Lower leg skin (tissue), 4 donors: Measurements from ENCODE around the gene NTRK3. TPM values are rescaled to one million over a fixed set of nuclear protein-coding genes. Genes with fewer than 3 reads are reported as not detected.

Source experiments
- DNase-seq, 2 donors: peaks; one replicate each; pipeline ENCODE4 v3.0.0-alpha.2; 2019; ENCODE audit warnings: low spot score in 2 of 2
- H3K4me3 ChIP-seq: fragments of 200-600 bp; sonication (generic); 2 replicates; pipeline ENCODE4 v1.5.1; 2017; ENCODE audit warnings: mild to moderate bottlenecking, low read depth; ENCODE audit not compliant: poor library complexity, severe bottlenecking
- CTCF ChIP-seq, 3 donors: fragments of 450-650 bp; IDR thresholded peaks; one replicate each; pipeline ENCODE4 v1.5.1; 2016; ENCODE audit warnings: antibody characterized with exemption in 3 of 3, mild to moderate bottlenecking in 3 of 3, moderate library complexity in 2 of 3
- POLR2A ChIP-seq, 2 donors: fragments of 450-650 bp; IDR thresholded peaks; one replicate each; pipeline ENCODE4 v1.6.1; 2016 to 2017; ENCODE audit warnings: antibody characterized with exemption in 2 of 2, mild to moderate bottlenecking in 1 of 2, moderate library complexity in 1 of 2
- WGBS, 2 donors: methylation state at CpG; one replicate each; pipeline ENCODE4 v1.1.5; 2018; 5-methylcytosine and 5-hydroxymethylcytosine counted together
- intact Hi-C: fragments of 100-400 bp; cut with DNase I; formaldehyde crosslinking; loops from one replicate; pipeline ENCODE4 v1.15.0; 2023; ENCODE audit warnings: low total_unique reads
- total RNA-seq, 4 donors: library from RNA; depleted of rRNA; stranded (reverse); fragments of >200 nt; gene quantifications; one replicate each; pipeline ENCODE4 v1.1.0, GENCODE V29; 2016

The NTRK3 gene
- total RNA-seq, 4 donors from 2014 or later: 0.97 to 5.4 (median 4.4) TPM

- WGBS, 2 donors: 7 to 17% methylated on average over 4 of the region's 4 CpGs
- H3K4me3 ChIP-seq: no peak overlapping the region
- intact Hi-C loops: no loop called here
- no peak for DNase-seq
- TF ChIP-seq POLR2A (IDR thresholded peaks at IDR 0.05) (no peak), CTCF (IDR thresholded peaks at IDR 0.05) (no peak)
Observed at GRCh38 chr15:87962428-87962827, 294.1 kb downstream of the NTRK3 start.

GRCh38 chr15:87961851-87962420, 294.6 kb downstream of the NTRK3 start:
- no peak overlapping the region for H3K4me3 ChIP-seq
- no peak for DNase-seq
- intact Hi-C loops: no loop called here
- WGBS, 2 donors: 53 to 61% methylated on average over 2 of the region's 2 CpGs
- TF ChIP-seq CTCF (IDR thresholded peaks at IDR 0.05) (no peak), POLR2A (IDR thresholded peaks at IDR 0.05) (no peak)

DNA sequence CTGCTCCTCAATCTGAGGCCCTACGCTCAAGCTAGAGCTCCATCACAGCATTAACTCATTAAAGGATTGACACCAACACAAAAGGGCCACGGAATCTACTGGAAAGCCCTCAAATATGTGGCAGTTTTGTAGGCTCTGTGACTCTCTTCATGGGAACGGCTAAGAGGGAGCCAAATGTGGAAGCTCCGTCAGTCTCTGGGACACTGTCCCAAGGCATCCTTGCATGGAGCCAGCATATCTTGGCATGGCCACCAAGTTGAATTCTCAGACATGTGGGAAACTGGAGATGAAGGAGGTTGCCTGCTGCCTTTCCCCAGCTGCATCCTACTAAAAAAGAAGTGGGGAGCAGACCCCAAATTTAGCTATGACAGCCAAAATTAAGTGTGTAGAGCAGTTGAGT, 296.9 kb downstream of the NTRK3 start:
- no peak overlapping the region for H3K4me3 ChIP-seq
- DNase-seq: no peak
- TF ChIP-seq POLR2A (IDR thresholded peaks at IDR 0.05) (no peak), CTCF (IDR thresholded peaks at IDR 0.05) (no peak)
- 57 to 62% methylated on average over 4 of the region's 4 CpGs for whole genome bisulfite sequencing, 2 donors
- intact Hi-C loops: no loop called here

DNA sequence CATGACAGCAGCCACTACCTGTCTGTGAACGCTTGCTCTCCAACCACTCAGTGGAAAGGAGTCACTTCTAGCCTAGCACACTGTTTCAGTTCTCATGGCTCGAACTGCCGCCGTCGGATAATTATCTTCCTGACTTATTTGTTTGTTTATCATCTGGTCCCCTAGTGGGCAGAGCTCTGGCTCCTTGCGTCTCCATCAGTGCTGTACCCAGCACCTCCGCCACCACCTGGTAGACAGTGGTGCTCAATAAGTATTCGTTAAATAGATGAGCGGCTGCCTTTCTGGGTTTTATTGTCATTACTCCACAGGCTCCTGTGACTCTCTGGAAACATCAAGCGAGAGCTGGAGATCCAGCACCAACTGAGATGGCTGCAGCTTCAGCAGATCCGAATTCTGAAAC, 297.5 kb downstream of the NTRK3 start:
- no peak overlapping the region for H3K4me3 ChIP-seq
- 82% methylated on average over 11 of the region's 11 CpGs for WGBS, 2 donors
- intact Hi-C loops: no loop called here
- TF ChIP-seq CTCF (IDR thresholded peaks at IDR 0.05) (no peak), POLR2A (IDR thresholded peaks at IDR 0.05) (no peak)
- DNase-seq: no peak

GRCh38 chr15:87955284-87955909, 301.1 kb downstream of the NTRK3 start:
- intact Hi-C loops: no loop called here
- TF ChIP-seq CTCF (IDR thresholded peaks at IDR 0.05): no peak
- no peak for TF ChIP-seq POLR2A (IDR thresholded peaks at IDR 0.05)
- 80% methylated on average over 10 of the region's 10 CpGs for WGBS, 2 donors
- no peak overlapping the region for H3K4me3 ChIP-seq
- no peak for DNase-seq

DNA sequence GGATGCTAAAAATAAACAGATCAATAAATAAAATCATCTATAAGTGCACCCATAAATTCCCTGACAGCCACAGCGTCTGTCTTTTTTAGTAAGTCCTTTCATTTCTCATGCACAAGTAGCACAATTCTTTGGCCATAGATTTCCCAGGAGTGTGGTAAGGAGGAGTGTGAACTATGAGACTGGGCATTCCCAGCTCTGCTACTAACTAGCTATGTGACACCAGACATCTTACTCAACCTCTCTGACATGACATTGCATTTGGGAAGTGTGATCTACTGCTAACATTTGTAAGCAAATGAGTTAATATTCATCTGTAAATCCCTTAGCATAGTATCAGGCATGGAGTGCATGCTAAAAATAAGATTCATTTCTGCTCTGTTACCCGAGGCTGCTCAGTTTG, 301.7 kb downstream of the NTRK3 start:
- TF ChIP-seq CTCF (IDR thresholded peaks at IDR 0.05) (no peak), POLR2A (IDR thresholded peaks at IDR 0.05) (no peak)
- intact Hi-C loops: no loop called here
- no peak overlapping the region for H3K4me3 ChIP-seq
- no peak for DNase-seq
- WGBS, 2 donors: 33 to 65% methylated on average over 2 of the region's 2 CpGs
